DMS79 (cell line): Measurements from ENCODE around the gene ZNF22.

Source experiments
- DNase-seq: peaks from one replicate; lab custom pipeline; 2025; lab: John Stamatoyannopoulos, UW

The ZNF22 gene

GRCh38 chr10:45000752-45001380 is at the start of gene ZNF22:
ZNF22 (plus strand) TSS chr10:45000923; CDS start chr10:45003369, 2,446 bp downstream.
- DNase-seq = peak; percentile 48

- no peak for DNase-seq
Measured at GRCh38 chr10:44951576-44952226, 49.0 kb upstream of the ZNF22 start.

GRCh38 chr10:44952779-44953231 is 47.9 kb upstream of the ZNF22 start:
- no peak for DNase-seq

- no peak for DNase-seq
Measured at GRCh38 chr10:44954042-44954441, 46.7 kb upstream of the ZNF22 start.

GRCh38 chr10:44954962-44955361 is 45.8 kb upstream of the ZNF22 start:
- no peak for DNase-seq

- no peak for DNase-seq
Measured at GRCh38 chr10:44955413-44956070, 45.2 kb upstream of the ZNF22 start.

- DNase-seq = no peak
Measured at GRCh38 chr10:44956226-44956625, 44.5 kb upstream of the ZNF22 start.

- no peak for DNase-seq
Measured at GRCh38 chr10:44956717-44957706, 43.7 kb upstream of the ZNF22 start.

- DNase-seq = no peak
Measured at GRCh38 chr10:44958196-44958897, 42.4 kb upstream of the ZNF22 start.

- DNase-seq = no peak
Measured at GRCh38 chr10:44958898-44959246, 41.9 kb upstream of the ZNF22 start.

GRCh38 chr10:44959247-44960087 is 41.3 kb upstream of the ZNF22 start, which contains the start of gene RASSF4:
RASSF4 (plus strand) TSS chr10:44959802; CDS start chr10:44970203, 10,401 bp downstream.
- peak; percentile 40 for DNase-seq

- DNase-seq = no peak
Measured at GRCh38 chr10:44960088-44960460, 40.6 kb upstream of the ZNF22 start.

- no peak for DNase-seq
Measured at GRCh38 chr10:44960482-44961229, 40.1 kb upstream of the ZNF22 start.

- DNase-seq = no peak
Measured at GRCh38 chr10:44961230-44961571, 39.5 kb upstream of the ZNF22 start.

GRCh38 chr10:44961931-44962750 is 38.6 kb upstream of the ZNF22 start:
- DNase-seq = no peak

- DNase-seq = peak; percentile 73
Measured at GRCh38 chr10:44962870-44963738, 37.6 kb upstream of the ZNF22 start.

GRCh38 chr10:44963772-44964633 is 36.7 kb upstream of the ZNF22 start:
- DNase-seq = peak; percentile 32
